Measurements from ENCODE around the gene SLC12A9.
A peak's percentile ranks its signal among the peaks of the same experiment; 100 is the strongest.

SLC12A9 gene

GRCh38 chr7:100852048-100852872 lies at the start of gene SLC12A9:
SLC12A9 (plus strand) TSS chr7:100852713; CDS start chr7:100854198, 1,485 bp downstream.
- TF ChIP-seq NFIC (IDR thresholded peaks at IDR 0.05) (peak; percentile 24; the same call in 1 of the 2 replicates), YY1 (IDR thresholded peaks at IDR 0.05; ENCODE audit: low read depth) (peak; percentile 45; the same call in 1 of the 2 replicates), CEBPB (IDR thresholded peaks at IDR 0.05) (no peak), REST (IDR thresholded peaks at IDR 0.05; ENCODE audit: low read depth) (no peak), EP300 (IDR thresholded peaks at IDR 0.05; ENCODE audit: borderline replicate concordance) (no peak), TEAD4 (IDR thresholded peaks at IDR 0.05) (no peak), ZBTB7A (IDR thresholded peaks at IDR 0.05; ENCODE audit: low read depth) (peak; percentile 57), FOXM1 (IDR thresholded peaks at IDR 0.05; ENCODE audit: borderline replicate concordance, low read depth) (no peak), TAF1 (IDR thresholded peaks at IDR 0.05; ENCODE audit: low read depth) (peak; percentile 52; the same call in 1 of the 2 replicates), TCF12 (IDR thresholded peaks at IDR 0.05; ENCODE audit: low read depth) (peak; percentile 61), EGR1 (IDR thresholded peaks at IDR 0.05) (no peak), RAD21 (IDR thresholded peaks at IDR 0.05; ENCODE audit: low read depth) (peak; percentile 86), USF1 (IDR thresholded peaks at IDR 0.05) (no peak; the same call in 1 of the 2 replicates), CREB1 (IDR thresholded peaks at IDR 0.05; ENCODE audit: low read depth) (peak; percentile 40; the same call in 1 of the 2 replicates), MAX (IDR thresholded peaks at IDR 0.05) (peak; percentile 99)

GRCh38 chr7:100802951-100803350 lies 49.6 kb upstream of the SLC12A9 start:
- TF ChIP-seq TCF12 (IDR thresholded peaks at IDR 0.05; ENCODE audit: low read depth) = no peak

- no peak for TF ChIP-seq EP300 (IDR thresholded peaks at IDR 0.05; ENCODE audit: borderline replicate concordance)
- 0 out of 2 replicates have a peak, but pooled peaks have one; percentile 32 for TF ChIP-seq CREB1 (IDR thresholded peaks at IDR 0.05; ENCODE audit: low read depth)
Measured at GRCh38 chr7:100803398-100804161, 48.9 kb upstream of the SLC12A9 start.

- TF ChIP-seq TEAD4 (IDR thresholded peaks at IDR 0.05) (no peak), NFIC (IDR thresholded peaks at IDR 0.05) (no peak), RAD21 (IDR thresholded peaks at IDR 0.05; ENCODE audit: low read depth) (no peak), REST (IDR thresholded peaks at IDR 0.05; ENCODE audit: low read depth) (no peak), EGR1 (IDR thresholded peaks at IDR 0.05) (no peak), YY1 (IDR thresholded peaks at IDR 0.05; ENCODE audit: low read depth) (no peak), MAX (IDR thresholded peaks at IDR 0.05) (no peak), TAF1 (IDR thresholded peaks at IDR 0.05; ENCODE audit: low read depth) (no peak), ZBTB7A (IDR thresholded peaks at IDR 0.05; ENCODE audit: low read depth) (no peak), EP300 (IDR thresholded peaks at IDR 0.05; ENCODE audit: borderline replicate concordance) (no peak), USF1 (IDR thresholded peaks at IDR 0.05) (no peak), CEBPB (IDR thresholded peaks at IDR 0.05) (no peak), CREB1 (IDR thresholded peaks at IDR 0.05; ENCODE audit: low read depth) (no peak), FOXM1 (IDR thresholded peaks at IDR 0.05; ENCODE audit: borderline replicate concordance, low read depth) (no peak), TCF12 (IDR thresholded peaks at IDR 0.05; ENCODE audit: low read depth) (no peak)
Measured at GRCh38 chr7:100804681-100805431, 47.7 kb upstream of the SLC12A9 start.

- no peak for TF ChIP-seq EP300 (IDR thresholded peaks at IDR 0.05; ENCODE audit: borderline replicate concordance)
- TF ChIP-seq MAX (IDR thresholded peaks at IDR 0.05) = no peak
- no peak for TF ChIP-seq ZBTB7A (IDR thresholded peaks at IDR 0.05; ENCODE audit: low read depth)
- no peak for TF ChIP-seq CEBPB (IDR thresholded peaks at IDR 0.05)
- no peak for TF ChIP-seq CREB1 (IDR thresholded peaks at IDR 0.05; ENCODE audit: low read depth)
- TF ChIP-seq NFIC (IDR thresholded peaks at IDR 0.05) = no peak
- no peak for TF ChIP-seq REST (IDR thresholded peaks at IDR 0.05; ENCODE audit: low read depth)
- no peak for TF ChIP-seq YY1 (IDR thresholded peaks at IDR 0.05; ENCODE audit: low read depth)
- no peak for TF ChIP-seq EGR1 (IDR thresholded peaks at IDR 0.05)
- no peak for TF ChIP-seq TAF1 (IDR thresholded peaks at IDR 0.05; ENCODE audit: low read depth)
- TF ChIP-seq TCF12 (IDR thresholded peaks at IDR 0.05; ENCODE audit: low read depth) = no peak
- no peak for TF ChIP-seq FOXM1 (IDR thresholded peaks at IDR 0.05; ENCODE audit: borderline replicate concordance, low read depth)
- TF ChIP-seq USF1 (IDR thresholded peaks at IDR 0.05) = no peak
Measured at GRCh38 chr7:100806276-100806675, 46.2 kb upstream of the SLC12A9 start.
